Endothelial cell of umbilical vein (primary cell): Measurements from ENCODE around the gene AMFR. TPM values are rescaled to one million over a fixed set of nuclear protein-coding genes. Genes with fewer than 3 reads are reported as not detected.

Experiments used
- BruUV-seq: library from RNA; stranded (reverse); fragments of 400-500 nt; replicated peaks from 2 replicates; lab custom pipeline; 2021; lab: Mats Ljungman, UMichigan
- CTCF ChIA-PET: fragments of 300-600, 350-600 bp; sonication (Branson Sonifier 250); formaldehyde crosslinking; loops from one replicate; lab custom pipeline; 2021; ENCODE audit warnings: antibody characterized with exemption, inconsistent platforms; lab: Charles Lee
- POLR2A ChIA-PET: fragments of 300-600, 350-600 bp; sonication (Branson Sonifier 250); formaldehyde crosslinking; loops from one replicate; lab custom pipeline; 2021; ENCODE audit warnings: antibody characterized with exemption, inconsistent platforms; lab: Charles Lee
- DNase-seq: peaks from one replicate; pipeline ENCODE4 v3.0.0-alpha.2; 2011; ENCODE audit warnings: low read depth, low spot score
- FAIRE-seq: peaks from 2 replicates; lab custom pipeline; 2011; peaks lifted over from hg19 to GRCh38; lab: Jason Lieb, UNC
- H2AFZ ChIP-seq: 2 replicates; pipeline ENCODE4 v1.6.0; 2012; ENCODE audit warnings: low read depth, low read length, control low read depth, inconsistent platforms
- H3K27ac ChIP-seq: 2 replicates; pipeline ENCODE4 v1.5.1; 2011; ENCODE audit warnings: low read depth, mild to moderate bottlenecking, control low read depth, low read length, moderate library complexity; ENCODE audit not compliant: insufficient read depth
- H3K27me3 ChIP-seq, 2 experiments: 2 replicates each; pipeline versions ENCODE4 v1.6.0 to v1.6.1; 2011; ENCODE audit warnings: low read length in 2 of 2, mixed read lengths in 1 of 2; ENCODE audit not compliant: control insufficient read depth in 2 of 2, insufficient read depth in 2 of 2
- H3K36me3 ChIP-seq, 2 experiments: 2 replicates in 1 of 2; 3 replicates in 1 of 2; pipeline ENCODE4 v1.5.1; 2011; ENCODE audit warnings: low read length in 2 of 2, mild to moderate bottlenecking in 1 of 2, moderate library complexity in 1 of 2; ENCODE audit not compliant: control insufficient read depth in 2 of 2, insufficient read depth in 2 of 2; ENCODE audit errors: extremely low read depth in 1 of 2
- H3K4me1 ChIP-seq: 3 replicates; pipeline ENCODE4 v1.5.1; 2011; ENCODE audit warnings: mild to moderate bottlenecking, low read length; ENCODE audit not compliant: control insufficient read depth, insufficient read depth; ENCODE audit errors: extremely low read depth
- H3K4me2 ChIP-seq: 2 replicates; pipeline ENCODE4 v1.6.1; 2011; ENCODE audit warnings: low read length, control low read depth, mixed read lengths; ENCODE audit not compliant: insufficient read depth
- H3K4me3 ChIP-seq, 3 experiments: fragments of 200-600 bp in 1 of 3; sonication (generic), shearing (Covaris generic) in 1 of 3; replicated peaks in 1 of 3; 2 replicates each; pipeline ENCODE4 v1.5.1; 2011 to 2016; ENCODE audit warnings: control low read depth in 3 of 3, low read length in 3 of 3, mild to moderate bottlenecking in 2 of 3, inconsistent platforms in 1 of 3, low read depth in 1 of 3, moderate library complexity in 1 of 3; ENCODE audit not compliant: insufficient read depth in 1 of 3
- H3K79me2 ChIP-seq: 2 replicates; pipeline ENCODE4 v1.6.0; 2012; ENCODE audit warnings: low read length, inconsistent platforms; ENCODE audit not compliant: control insufficient read depth, insufficient read depth
- H3K9ac ChIP-seq: replicated peaks from 2 replicates; pipeline ENCODE3; 2011; ENCODE audit warnings: low read length, control low read depth; ENCODE audit not compliant: insufficient read depth; ENCODE audit errors: extremely low read depth
- H3K9me1 ChIP-seq: replicated peaks from 3 replicates; pipeline ENCODE4 v1.6.0; 2011; ENCODE audit warnings: mild to moderate bottlenecking, low read length; ENCODE audit not compliant: control insufficient read depth, insufficient read depth; ENCODE audit errors: extremely low read depth
- H3K9me3 ChIP-seq: replicated peaks from 2 replicates; pipeline ENCODE4 v1.5.1; 2012; ENCODE audit warnings: low read length, inconsistent platforms; ENCODE audit not compliant: control insufficient read depth, insufficient read depth
- H4K20me1 ChIP-seq: replicated peaks from 2 replicates; pipeline ENCODE3; 2011; ENCODE audit warnings: mild to moderate bottlenecking, low read length; ENCODE audit not compliant: control insufficient read depth, insufficient read depth; ENCODE audit errors: extremely low read depth
- CTCF ChIP-seq, 2 donors: IDR thresholded peaks; 1 replicate in 1 of 2; 2 replicates in 1 of 2; pipeline ENCODE4 v1.5.1; 2011; ENCODE audit warnings: low read length in 2 of 2, mild to moderate bottlenecking in 2 of 2, moderate library complexity in 2 of 2, control low read depth in 1 of 2, inconsistent platforms in 1 of 2, low read depth in 1 of 2; ENCODE audit not compliant: insufficient read depth in 1 of 2; ENCODE audit errors: extremely low read depth in 1 of 2
- EZH2 ChIP-seq: IDR thresholded peaks from 2 replicates; pipeline ENCODE4 v1.6.1; 2012; ENCODE audit warnings: borderline replicate concordance, low read depth, mild to moderate bottlenecking, moderate library complexity, low read length, inconsistent platforms; ENCODE audit not compliant: severe bottlenecking
- FOS ChIP-seq: IDR thresholded peaks from 2 replicates; pipeline ENCODE4 v1.6.1; 2011; ENCODE audit warnings: mild to moderate bottlenecking, low read length, moderate library complexity, borderline replicate concordance; ENCODE audit not compliant: insufficient read depth
- GATA2 ChIP-seq: IDR thresholded peaks from 2 replicates; pipeline ENCODE4 v1.7.0; 2011; ENCODE audit warnings: low read depth, mild to moderate bottlenecking, moderate library complexity, mixed read lengths, low read length; ENCODE audit not compliant: insufficient read length, insufficient read depth
- JUN ChIP-seq: IDR thresholded peaks from 2 replicates; pipeline ENCODE4 v1.6.1; 2011; ENCODE audit warnings: borderline replicate concordance, low read depth; ENCODE audit not compliant: insufficient read length, insufficient read depth
- MYC ChIP-seq: IDR thresholded peaks from one replicate; pipeline ENCODE4 v1.6.1; 2011; ENCODE audit warnings: mild to moderate bottlenecking, low read depth, low read length
- POLR2A ChIP-seq: IDR thresholded peaks from 2 replicates; pipeline ENCODE4 v1.6.1; 2012; ENCODE audit warnings: low read depth, mild to moderate bottlenecking, control low read depth, low read length
- POLR2AphosphoS5 ChIP-seq: IDR thresholded peaks from 2 replicates; pipeline ENCODE4 v1.6.1; 2012; ENCODE audit warnings: low read depth, mild to moderate bottlenecking, control low read depth, low read length, moderate library complexity; ENCODE audit not compliant: insufficient read depth
- dilution Hi-C: fragments of 300-500 bp; cut with MboI; formaldehyde crosslinking; loops from one replicate; pipeline ENCODE4 v1.15.0; 2019; ENCODE audit warnings: low sequenced_read_pairs; ENCODE audit not compliant: extremely low pct_ligation_motif_present
- intact Hi-C: fragments of 100-400 bp; cut with micrococcal nuclease; formaldehyde crosslinking; loops from one replicate; pipeline ENCODE4 v1.10.0; 2022
- polyA plus RNA-seq, 4 experiments: library from polyadenylated mRNA; depleted of rRNA in 3 of 4; stranded (reverse) in 3 of 4; unstranded in 1 of 4; fragments of >200 nt; gene quantifications; 2 replicates each; pipeline versions ENCODE4 v1.2.1 to v1.2.3, GENCODE V29; 2011 to 2012; ENCODE audit warnings: missing spikeins in 1 of 4
- total RNA-seq: library from RNA; stranded (reverse); gene quantifications from 2 replicates; pipeline ENCODE4 v1.2.3, GENCODE V29; 2021
- TF ChIP-seq, protein P1 (sequence below): IDR thresholded peaks from 2 replicates; pipeline ENCODE4 v1.6.1; 2011; ENCODE audit not compliant: insufficient read depth, insufficient read length

Gene AMFR
- total and polyA plus RNA-seq, 2 donors (not counting 3 experiments of a cell fraction or from before 2014, with no cell fraction given), result 66.5 to 71.7 TPM

DNA sequence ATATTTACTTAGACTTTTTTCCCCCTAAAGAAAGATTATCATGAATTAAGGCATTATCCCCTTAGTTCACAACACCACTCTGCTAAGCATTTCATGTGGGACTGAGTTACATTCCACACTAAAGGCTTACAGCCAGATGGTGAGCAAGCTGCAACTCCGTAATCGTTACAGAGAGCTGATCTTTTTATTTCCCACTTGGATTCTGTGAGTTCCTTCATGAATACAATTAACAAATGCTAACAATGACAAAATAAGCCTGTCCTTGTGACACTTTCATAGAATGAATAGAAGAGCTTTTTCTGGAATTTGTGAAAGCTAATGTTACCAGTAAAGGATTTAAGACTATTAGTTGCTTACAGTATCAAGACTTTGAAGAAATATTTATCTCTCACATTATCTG, 34.8 kb upstream of the AMFR start:
- TF ChIP-seq JUN, result no peak
- TF ChIP-seq FOS, result no peak
- TF ChIP-seq CTCF (IDR thresholded peaks at IDR 0.05; ENCODE audit: extremely low read depth in 1 of 2, insufficient read depth in 1 of 2, low read depth in 1 of 2, low read length in 2 of 2), result no peak
- TF ChIP-seq POLR2A, result no peak
- TF ChIP-seq MYC, result no peak
- TF ChIP-seq, protein P1, sequence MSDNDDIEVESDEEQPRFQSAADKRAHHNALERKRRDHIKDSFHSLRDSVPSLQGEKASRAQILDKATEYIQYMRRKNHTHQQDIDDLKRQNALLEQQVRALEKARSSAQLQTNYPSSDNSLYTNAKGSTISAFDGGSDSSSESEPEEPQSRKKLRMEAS, result no peak
- no peak for TF ChIP-seq EZH2
- TF ChIP-seq POLR2AphosphoS5, result no peak
- TF ChIP-seq GATA2, result no peak
- H4K20me1 ChIP-seq, result no peaks in the 10 kb centered on the region
- DNase-seq, result no peak
- H3K9me3 ChIP-seq, result no peaks in the 10 kb centered on the region
- H3K27ac ChIP-seq, result no peak overlapping the region
- H3K4me2 ChIP-seq, result no peak overlapping the region
- no peak overlapping the region for H3K4me3 ChIP-seq
- no TSS peak for BruUV-seq
- dilution Hi-C loops, result no loop called here
- H3K79me2 ChIP-seq, result no peaks in the 10 kb centered on the region
- POLR2A ChIA-PET, result no interaction called here
- no peak for FAIRE-seq
- no peaks in the 10 kb centered on the region for H3K9me1 ChIP-seq
- H3K9ac ChIP-seq, result no peak overlapping the region
- H3K27me3 ChIP-seq, result no peaks in the 10 kb centered on the region
- intact Hi-C loops, result no loop called here
- no peaks in the 10 kb centered on the region for H3K4me1 ChIP-seq
- H2AFZ ChIP-seq, result no peak overlapping the region
- peaks cover 0 to 38% of the 10 kb centered on the region in 2 experiments for H3K36me3 ChIP-seq
- CTCF ChIA-PET, result interaction anchor here (0.8 to 1.2 kb wide), 3 partner anchors 9 to 11 kb away, joined by 3 to 4 read pairs (median 3); partner anchors contain the start of genes NUDT21 and OGFOD1
